ENCODE data around the gene CCDC188.

GRCh38 chr22:20185750-20186149, 34.9 kb upstream of the CCDC188 start:
- TF ChIP-seq CTCF (conservative IDR thresholded peaks at IDR 0.05 in 1 of 2, IDR thresholded peaks at IDR 0.05 in 1 of 2; ENCODE audit: low read depth in 1 of 2, low read length in 2 of 2): no peak
- no peak for TF ChIP-seq EZH2 (IDR thresholded peaks at IDR 0.05; ENCODE audit: low read length, missing control alignments)

Measured in fibroblast of lung (primary cell).